Spleen (tissue), 11 donors: ENCODE data around the gene FXR1. TPM values are rescaled to one million over a fixed set of nuclear protein-coding genes. Genes with fewer than 3 reads are reported as not detected.

Source experiments
- DNase-seq: peaks from one replicate; pipeline ENCODE4 v3.0.0-alpha.2; 2020
- H3K27ac ChIP-seq, 8 donors: fragments of 200-600 bp; sonication (generic) in 7 of 8; 1 replicate in 4 of 8; 2 replicates in 4 of 8; pipeline versions ENCODE4 v1.5.0 to v1.8.0; 2016 to 2021; ENCODE audit warnings: inconsistent platforms in 4 of 8, mild to moderate bottlenecking in 4 of 8, moderate library complexity in 1 of 8
- H3K27me3 ChIP-seq, 7 donors: fragments of 200-600 bp; sonication (generic) in 6 of 7; replicated peaks in 1 of 7; 1 replicate in 4 of 7; 2 replicates in 3 of 7; pipeline versions ENCODE4 v1.5.0 to v1.8.0; 2016 to 2021; ENCODE audit warnings: inconsistent platforms in 3 of 7, mild to moderate bottlenecking in 1 of 7
- H3K36me3 ChIP-seq, 6 donors: fragments of 200-600 bp; sonication (generic) in 5 of 6; 1 replicate in 4 of 6; 2 replicates in 2 of 6; pipeline versions ENCODE4 v1.5.0 to v1.8.0; 2016 to 2021; ENCODE audit warnings: inconsistent platforms in 2 of 6
- H3K4me1 ChIP-seq, 6 donors: fragments of 200-600 bp; sonication (generic) in 5 of 6; 1 replicate in 3 of 6; 2 replicates in 3 of 6; pipeline versions ENCODE4 v1.5.0 to v1.8.0; 2016 to 2021; ENCODE audit warnings: inconsistent platforms in 3 of 6
- H3K4me3 ChIP-seq, 8 donors: fragments of 200-600 bp; sonication (generic) in 7 of 8; 1 replicate in 4 of 8; 2 replicates in 4 of 8; pipeline versions ENCODE4 v1.5.0 to v1.8.0; 2016 to 2021; ENCODE audit warnings: inconsistent platforms in 4 of 8, mild to moderate bottlenecking in 4 of 8, moderate library complexity in 2 of 8
- H3K9me3 ChIP-seq, 8 donors: fragments of 200-600 bp; sonication (generic) in 7 of 8; 1 replicate in 4 of 8; 2 replicates in 4 of 8; pipeline versions ENCODE4 v1.5.0 to v1.8.0; 2016 to 2021; ENCODE audit warnings: inconsistent platforms in 4 of 8
- CTCF ChIP-seq, 11 experiments: fragments of 200-600 bp in 7 of 11; fragments of 450-650 bp in 4 of 11; sonication (generic) in 4 of 11; IDR thresholded peaks in 8 of 11; conservative IDR thresholded peaks in 3 of 11; 1 replicate in 7 of 11; 2 replicates in 4 of 11; pipeline versions ENCODE4 v1.4.0 to v1.8.0; 2016 to 2021; ENCODE audit warnings: antibody characterized with exemption in 11 of 11, inconsistent platforms in 4 of 11, mild to moderate bottlenecking in 1 of 11
- POLR2A ChIP-seq, 3 donors: fragments of 450-650 bp; IDR thresholded peaks; one replicate each; pipeline ENCODE4 v1.5.1; 2017; ENCODE audit warnings: antibody characterized with exemption in 3 of 3, mild to moderate bottlenecking in 1 of 3
- POLR2AphosphoS5 ChIP-seq, 3 donors: sonication (generic); formaldehyde crosslinking; IDR thresholded peaks; one replicate each; pipeline ENCODE4 v1.5.1; 2017; ENCODE audit warnings: antibody characterized with exemption in 3 of 3
- WGBS, 5 donors: extraction: QIAGEN DNeasy Blood & Tissue Kit in 3 of 5; methylation state at CpG; one replicate each; pipeline versions ENCODE4 v1.1.5 to v1.1.7; 2013 to 2018; 5-methylcytosine and 5-hydroxymethylcytosine counted together
- intact Hi-C: fragments of 100-400 bp; cut with DNase I; formaldehyde crosslinking; loops from one replicate; pipeline ENCODE4 v1.15.0; 2023; ENCODE audit warnings: low total_unique reads
- polyA plus RNA-seq, 3 donors: library from polyadenylated mRNA; stranded (reverse); fragments of 200-250 nt; gene quantifications; one replicate each; pipeline ENCODE4 v1.2.1, GENCODE V29; 2013
- total RNA-seq, 7 donors: library from RNA; depleted of rRNA in 3 of 7; stranded (reverse); fragments of >200 nt in 3 of 7; fragmentation: NEBNext Ultra II Directional in 4 of 7; extraction: Animal tissue kit (Norgen Biotek cat#: 25700) in 4 of 7; gene quantifications; one replicate each; pipeline versions ENCODE4 v1.1.0 to v1.2.1, GENCODE V29; 2016 to 2021
- donor health status: healthy with polysubstance abuse.
- donor health status: DM: no; HTN: no; CAD: no; lungs with moderate emphysema.
- donor health status: DM: no; HTN: no; CAD: no.
- donor health status: Bipolar disorder and iron deficiency.
- donor health status: healthy.
- donor health status: DM: no; HTN: no; CAD: no.
- donor health status: DM: yes; HTN: yes; CAD: no.

Gene FXR1
- total and polyA plus RNA-seq, 10 donors, result 43.4 to 141 (median 100) TPM

- H3K27me3 ChIP-seq, result peaks cover 0 to 8% (median 0%) of the 10 kb centered on the region in 7 donors
- TF ChIP-seq POLR2A (IDR thresholded peaks at IDR 0.05) (no peak), CTCF (IDR thresholded peaks at IDR 0.05 in 8 of 11, conservative IDR thresholded peaks at IDR 0.05 in 3 of 11) (no peak), POLR2AphosphoS5 (IDR thresholded peaks at IDR 0.05) (no peak)
- intact Hi-C loops, result no loop called here
- H3K27ac ChIP-seq, result no peak overlapping the region
- no peak for DNase-seq
- H3K9me3 ChIP-seq, result no peaks in the 10 kb centered on the region
- 50 to 65% (median 54%) methylated on average over 2 of the region's 2 CpGs for WGBS, 5 donors
- H3K4me3 ChIP-seq, result no peak overlapping the region
- H3K36me3 ChIP-seq, result no peaks in the 10 kb centered on the region
- H3K4me1 ChIP-seq, result no peaks in the 10 kb centered on the region
These were observed 37.3 kb upstream of the FXR1 start for GRCh38 chr3:180875124-180875698.

GRCh38 chr3:180881065-180881801 is 31.2 kb upstream of the FXR1 start:
- TF ChIP-seq CTCF (IDR thresholded peaks at IDR 0.05 in 8 of 11, conservative IDR thresholded peaks at IDR 0.05 in 3 of 11) (no peak), POLR2A (IDR thresholded peaks at IDR 0.05) (no peak)
- DNase-seq, result no peak
- no peak overlapping the region for H3K4me3 ChIP-seq
- H3K36me3 ChIP-seq, result no peaks in the 10 kb centered on the region
- no peaks in the 10 kb centered on the region for H3K9me3 ChIP-seq
- H3K27ac ChIP-seq, result no peak overlapping the region
- WGBS, 5 donors, result 87 to 91% (median 90%) methylated on average over 15 of the region's 15 CpGs
- H3K27me3 ChIP-seq, result peaks cover 0 to 8% (median 0%) of the 10 kb centered on the region in 7 donors
- H3K4me1 ChIP-seq, result no peaks in the 10 kb centered on the region
- intact Hi-C loops, result no loop called here

GRCh38 chr3:180882115-180882514 is 30.4 kb upstream of the FXR1 start:
- DNase-seq, result no peak
- no peak overlapping the region for H3K27ac ChIP-seq
- no peaks in the 10 kb centered on the region for H3K9me3 ChIP-seq
- intact Hi-C loops, result no loop called here
- 52 to 70% (median 64%) methylated on average over 4 of the region's 4 CpGs for WGBS, 5 donors
- no peak overlapping the region for H3K4me3 ChIP-seq
- no peak for TF ChIP-seq POLR2AphosphoS5 (IDR thresholded peaks at IDR 0.05)
- no peak for TF ChIP-seq CTCF (IDR thresholded peaks at IDR 0.05 in 8 of 11, conservative IDR thresholded peaks at IDR 0.05 in 3 of 11)
- TF ChIP-seq POLR2A (IDR thresholded peaks at IDR 0.05), result no peak
- H3K36me3 ChIP-seq, result no peaks in the 10 kb centered on the region
- no peaks in the 10 kb centered on the region for H3K4me1 ChIP-seq
- peaks cover 0 to 8% (median 0%) of the 10 kb centered on the region in 7 donors for H3K27me3 ChIP-seq

- DNase-seq, result no peak
- H3K27ac ChIP-seq, result no peak overlapping the region
- no peak for TF ChIP-seq CTCF (IDR thresholded peaks at IDR 0.05 in 8 of 11, conservative IDR thresholded peaks at IDR 0.05 in 3 of 11)
- TF ChIP-seq POLR2AphosphoS5 (IDR thresholded peaks at IDR 0.05), result no peak
- TF ChIP-seq POLR2A (IDR thresholded peaks at IDR 0.05), result no peak
- no peak overlapping the region for H3K4me3 ChIP-seq
- peaks cover 0 to 36% (median 26%) of the 10 kb centered on the region in 8 donors for H3K9me3 ChIP-seq
- H3K27me3 ChIP-seq, result peaks cover 0 to 8% (median 0%) of the 10 kb centered on the region in 7 donors
- 77 to 86% (median 82%) methylated on average over 6 of the region's 6 CpGs for WGBS, 5 donors
- H3K4me1 ChIP-seq, result no peaks in the 10 kb centered on the region
- no peaks in the 10 kb centered on the region for H3K36me3 ChIP-seq
- intact Hi-C loops, result no loop called here
These were observed 23.4 kb upstream of the FXR1 start for GRCh38 chr3:180888992-180889560.
